Right ventricle myocardium superior (tissue), 1 donor: ENCODE data around the gene ARHGAP11A. TPM values are rescaled to one million over a fixed set of nuclear protein-coding genes. Genes with fewer than 3 reads are reported as not detected.

ENCODE experiments used
- ATAC-seq: fragments of 200-7000 bp; cut with Tn5 transposase; one replicate; pipeline ENCODE4 v1.9.1; 2020; ENCODE audit warnings: mild to moderate bottlenecking; ENCODE audit not compliant: poor library complexity
- DNase-seq: peaks from one replicate; pipeline ENCODE4 v3.0.0-alpha.2; 2020
- intact Hi-C: fragments of 100-400 bp; cut with DNase I; formaldehyde crosslinking; loops from one replicate; pipeline ENCODE4 v1.11.2; 2022
- total RNA-seq: library from RNA; stranded (reverse); fragmentation: NEBNext Ultra II Directional; extraction: Animal tissue kit (Norgen Biotek cat#: 25700); gene quantifications from one replicate; pipeline ENCODE4 v1.2.1, GENCODE V29; 2021
- donor health status: DM: no; HTN: yes; CAD: no; lungs with severe emphysema.

ARHGAP11A gene
- total RNA-seq, 1 donor from 2014 or later: 1.5 TPM

DNA sequence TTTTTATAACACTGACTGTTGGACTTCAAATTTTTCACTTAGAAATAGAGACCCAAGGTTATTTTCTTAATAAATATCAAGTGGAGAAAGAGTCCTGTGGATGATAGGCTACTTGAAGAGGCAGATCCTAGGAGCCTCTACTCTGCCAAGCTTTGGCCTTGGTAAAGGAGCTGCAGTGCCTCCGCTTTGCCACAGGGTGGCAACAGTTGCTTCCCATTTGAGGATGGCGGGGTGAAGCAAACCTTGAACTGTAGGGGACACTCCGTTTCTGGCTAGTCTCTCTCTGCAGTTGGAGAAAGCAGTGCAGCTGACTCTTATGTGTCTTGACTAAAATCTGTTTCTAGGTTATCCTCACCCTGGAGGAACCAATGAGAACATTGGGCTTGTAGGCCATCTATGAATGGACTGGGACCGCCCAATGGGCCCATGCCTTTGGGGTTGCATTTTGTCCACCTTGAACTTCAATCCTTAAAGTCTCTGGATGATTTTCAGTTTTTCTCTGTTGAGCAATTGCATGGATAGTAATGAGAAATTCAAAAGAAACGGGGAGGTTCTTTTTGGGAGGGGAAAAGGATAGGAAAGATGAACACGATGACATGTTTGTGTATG is 36.0 kb downstream of the ARHGAP11A start:
- peak; percentile 67 for ATAC-seq
- intact Hi-C loops: no loop called here
- DNase-seq: no peak

DNA sequence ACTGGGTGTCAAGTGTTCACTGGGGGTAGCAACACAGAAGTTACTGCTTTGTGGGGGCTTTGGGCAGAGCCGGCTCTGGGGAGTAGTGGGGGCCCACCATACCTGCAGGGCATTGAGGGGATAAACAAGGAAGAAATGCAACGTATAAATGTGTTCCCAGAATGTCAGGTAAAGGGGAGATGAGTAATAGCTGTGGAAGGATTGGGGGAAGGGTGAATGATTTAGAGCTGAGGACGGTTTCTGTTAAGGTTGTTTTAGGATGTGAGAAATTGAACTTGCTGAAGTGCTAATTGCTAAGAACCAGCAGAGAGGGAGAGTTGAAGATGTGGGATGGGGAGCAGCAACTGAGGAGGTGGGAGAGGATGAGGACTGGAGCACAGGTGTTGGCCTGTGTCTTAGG is 36.9 kb downstream of the ARHGAP11A start:
- DNase-seq: no peak
- intact Hi-C loops: no loop called here
- no peak for ATAC-seq

DNA sequence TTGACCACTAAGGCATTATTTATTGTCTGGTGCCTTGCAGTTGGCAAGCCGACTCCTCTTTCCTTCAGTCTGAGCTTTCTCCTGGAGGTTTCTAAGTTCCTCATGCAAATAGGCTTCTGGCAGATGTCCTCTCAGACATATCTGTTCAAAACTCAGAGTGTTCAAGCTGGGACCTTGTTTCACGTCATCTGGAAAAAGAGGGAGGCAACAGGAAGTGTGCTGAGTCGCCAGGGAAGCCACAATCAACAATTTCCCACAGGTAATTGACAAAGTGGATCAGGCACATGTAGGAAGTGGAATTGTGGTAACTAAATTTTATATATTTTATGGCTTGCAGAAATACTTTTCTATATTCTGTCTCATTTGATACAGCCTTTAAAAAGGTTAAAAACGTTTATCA is 40.8 kb downstream of the ARHGAP11A start:
- intact Hi-C loops: no loop called here
- no peak for ATAC-seq
- DNase-seq: no peak

DNA sequence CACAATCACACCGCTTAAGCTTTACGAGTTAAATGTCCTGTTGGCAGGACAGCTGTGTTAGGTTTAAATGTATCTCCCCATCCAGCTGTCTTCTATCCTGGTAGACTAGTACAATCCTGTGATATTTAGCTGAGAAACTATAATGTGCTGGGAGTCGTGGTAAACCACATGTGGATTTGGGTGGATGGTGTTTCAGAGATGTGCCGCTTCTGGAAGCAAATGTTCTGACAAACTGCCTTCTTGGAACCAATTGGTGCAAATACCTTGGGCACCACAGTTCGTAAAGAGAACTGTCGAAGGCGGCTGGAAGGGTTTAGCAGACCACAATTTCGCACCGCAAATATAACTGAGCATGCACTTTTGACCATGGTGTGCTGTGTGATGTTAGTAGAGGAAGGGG is 41.2 kb downstream of the ARHGAP11A start:
- DNase-seq (no peak), ATAC-seq (no peak)
- intact Hi-C loops: no loop called here

DNA sequence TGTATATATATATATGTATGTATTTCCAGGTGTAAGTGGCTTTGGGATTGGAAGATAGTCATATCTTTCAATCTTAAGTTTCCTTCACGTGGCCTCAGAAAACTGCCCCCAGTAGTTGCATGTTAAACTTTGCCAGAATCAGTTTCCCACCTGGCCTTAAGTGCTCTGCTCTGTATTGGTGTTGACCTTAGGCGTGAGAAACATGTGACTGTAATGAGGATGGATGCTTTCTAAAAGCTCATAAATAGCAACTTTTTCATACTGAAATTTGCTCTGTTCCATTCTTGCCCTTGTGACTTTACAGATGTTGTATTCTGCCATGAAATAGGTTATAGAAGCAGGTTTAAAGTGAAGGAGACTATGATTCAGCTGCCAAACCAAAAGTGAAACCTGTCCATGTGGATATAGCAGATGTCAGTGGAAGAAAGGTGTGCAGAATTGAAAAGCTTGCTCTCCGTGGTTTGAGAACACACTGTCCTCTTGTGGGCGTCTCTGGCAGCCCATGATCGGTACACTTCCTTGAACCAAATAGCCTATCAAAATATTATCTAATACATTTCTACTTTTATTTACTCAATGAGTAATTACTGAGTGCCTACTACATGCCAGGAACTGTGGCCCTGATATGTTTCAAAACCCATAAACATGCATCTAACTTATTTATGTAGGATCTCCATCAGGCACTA is 42.0 kb downstream of the ARHGAP11A start:
- no peak for DNase-seq
- intact Hi-C loops: no loop called here
- ATAC-seq: no peak

DNA sequence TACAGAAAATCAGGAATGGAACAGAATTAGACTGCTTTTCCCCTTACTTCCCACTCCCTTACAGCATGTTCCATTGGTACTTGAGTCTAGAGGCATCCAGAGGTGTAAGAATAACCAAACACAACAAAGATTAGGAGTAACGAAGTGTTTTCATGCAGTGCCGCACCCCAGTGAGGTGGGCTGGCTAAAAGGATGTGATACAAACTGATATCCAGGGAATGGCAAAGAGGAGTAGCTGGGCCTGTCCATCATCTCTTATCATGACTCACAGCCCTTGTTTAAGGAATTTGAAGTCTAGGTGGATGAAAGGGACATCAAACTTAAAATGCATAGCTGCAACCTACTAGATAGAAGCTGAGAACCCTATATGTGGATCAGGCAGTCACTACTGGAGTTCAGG is 42.6 kb downstream of the ARHGAP11A start:
- DNase-seq (no peak), ATAC-seq (no peak)
- intact Hi-C loops: no loop called here

DNA sequence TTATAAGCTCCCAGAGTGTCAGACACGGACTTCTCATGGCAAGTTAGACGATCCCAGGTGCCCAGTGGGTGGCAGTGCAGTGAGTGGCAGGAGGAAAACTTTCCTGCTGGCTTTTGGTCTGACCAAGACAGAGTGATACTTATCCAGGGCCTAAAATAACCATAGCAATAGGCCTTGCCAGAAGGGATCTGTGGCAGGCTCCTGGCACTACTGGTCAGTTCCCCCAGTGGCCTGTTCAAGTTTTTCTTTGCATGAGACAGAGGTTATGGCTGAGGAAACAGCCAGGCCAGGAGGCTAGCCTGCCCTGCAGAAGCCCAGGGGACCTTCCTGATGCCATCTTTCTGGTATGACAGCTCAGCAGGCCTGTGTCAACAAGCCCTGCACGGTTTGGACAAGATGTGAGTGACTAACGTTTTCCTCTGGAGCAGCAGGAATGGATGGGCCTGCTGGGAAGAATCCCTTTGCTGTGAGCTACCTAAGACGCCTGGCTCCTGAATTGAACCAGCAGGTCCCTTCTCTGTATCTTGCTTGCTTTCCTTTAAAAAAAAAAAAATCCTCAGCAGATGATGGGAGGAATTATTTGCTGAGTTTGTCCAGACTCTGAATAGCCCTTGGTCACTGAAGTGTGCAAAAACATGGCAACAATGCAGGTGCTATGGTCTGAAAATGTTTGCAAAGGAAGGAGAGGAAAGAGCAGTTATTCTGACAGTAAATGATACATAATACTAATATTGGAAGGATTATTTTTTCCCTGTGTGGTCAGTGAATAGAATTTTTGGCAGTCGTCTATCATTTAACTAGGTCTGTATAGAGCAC is 44.2 kb downstream of the ARHGAP11A start:
- intact Hi-C loops: loop anchor here (5.0 to 10.0 kb wide), 2 partner anchors 295 to 333 kb away; no protein-coding TSS in a partner anchor
- DNase-seq (no peak), ATAC-seq (peak; percentile 63)

DNA sequence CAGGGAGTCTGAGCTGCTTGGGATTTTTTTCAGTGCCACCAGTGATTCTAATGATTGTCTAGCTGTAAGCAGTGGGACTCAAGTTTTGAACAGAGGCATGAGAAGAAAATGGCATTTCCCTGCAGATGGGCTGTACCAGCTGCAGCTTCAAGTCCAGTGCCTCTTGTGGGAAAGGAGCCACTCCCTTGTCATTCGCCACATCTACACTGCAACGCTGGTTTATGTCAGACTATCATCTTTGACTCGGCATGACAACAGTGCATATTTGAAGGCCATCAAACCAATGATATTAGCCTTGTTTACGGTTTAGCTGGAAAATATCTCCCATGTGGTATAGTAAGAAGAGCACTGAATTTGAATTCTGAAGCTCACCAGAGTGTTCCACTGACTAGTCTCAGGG is 48.4 kb downstream of the ARHGAP11A start:
- DNase-seq: no peak
- no peak for ATAC-seq
- intact Hi-C loops: loop anchor here (5.0 to 10.0 kb wide), 2 partner anchors 291 to 329 kb away; no protein-coding TSS in a partner anchor

DNA sequence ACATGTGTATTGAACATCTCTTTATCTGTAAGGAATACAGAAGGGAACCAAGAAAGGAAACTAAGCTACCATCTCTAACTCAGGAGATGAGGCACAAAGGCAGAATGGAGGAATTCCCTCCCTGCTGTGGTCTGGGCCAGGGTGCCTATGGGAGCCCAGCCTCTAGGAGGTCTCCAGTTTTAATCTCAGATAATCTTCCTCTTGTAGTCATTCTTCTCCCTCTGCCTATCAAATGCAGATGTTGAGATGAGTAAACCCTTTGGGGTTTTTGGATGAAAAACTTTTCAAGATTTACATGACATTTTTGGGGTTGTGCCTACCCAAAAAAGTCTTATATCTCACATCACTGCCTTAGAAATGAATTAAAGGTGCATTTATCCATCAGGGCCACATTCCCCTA is 49.5 kb downstream of the ARHGAP11A start:
- intact Hi-C loops: loop anchor here (5.0 to 10.0 kb wide), 2 partner anchors 290 to 328 kb away; no protein-coding TSS in a partner anchor
- ATAC-seq: no peak
- no peak for DNase-seq

DNA sequence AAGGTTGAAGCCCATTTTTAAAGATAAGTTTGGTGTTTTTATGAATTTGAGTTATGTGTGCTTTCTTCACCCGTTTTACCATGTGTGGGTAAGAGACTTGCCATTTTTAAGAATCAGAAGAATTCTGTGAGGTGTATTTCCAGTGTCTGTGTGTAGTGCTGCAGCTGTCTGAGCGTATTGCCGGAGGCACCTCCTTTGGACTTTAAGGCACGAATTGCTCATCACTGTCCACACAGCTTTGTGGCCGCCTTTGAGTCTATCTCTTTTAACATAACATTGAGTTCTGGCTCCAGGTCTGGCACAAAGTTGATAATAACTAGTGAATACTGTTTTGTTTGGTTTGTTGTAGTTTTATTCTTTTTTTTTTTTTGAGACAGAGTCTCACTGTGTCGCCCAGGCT is 52.0 kb downstream of the ARHGAP11A start:
- intact Hi-C loops: loop anchor here (10.0 kb wide), 1 partner anchor 287 kb away; no protein-coding TSS in a partner anchor
- no peak for DNase-seq
- no peak for ATAC-seq

DNA sequence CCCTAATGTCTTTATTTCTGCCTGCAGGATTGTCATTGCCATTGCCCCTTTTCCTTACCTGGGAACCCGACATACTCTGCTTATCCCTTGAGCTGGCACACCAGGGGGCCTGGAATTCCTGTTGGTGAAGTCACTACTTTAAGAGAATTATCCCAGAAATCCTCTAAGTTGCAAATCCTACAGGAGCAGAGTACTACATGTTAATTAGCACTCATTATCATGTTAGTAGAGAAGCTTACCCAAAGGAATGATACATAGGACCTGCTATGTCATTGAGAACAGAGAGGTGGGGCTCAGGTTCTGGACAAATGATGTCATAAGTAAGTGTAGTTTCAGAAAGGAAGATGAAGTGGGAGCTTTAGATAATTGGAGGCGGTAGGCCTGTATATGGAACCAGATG is 53.6 kb downstream of the ARHGAP11A start:
- no peak for ATAC-seq
- intact Hi-C loops: loop anchor here (10.0 kb wide), 1 partner anchor 286 kb away; no protein-coding TSS in a partner anchor
- no peak for DNase-seq

DNA sequence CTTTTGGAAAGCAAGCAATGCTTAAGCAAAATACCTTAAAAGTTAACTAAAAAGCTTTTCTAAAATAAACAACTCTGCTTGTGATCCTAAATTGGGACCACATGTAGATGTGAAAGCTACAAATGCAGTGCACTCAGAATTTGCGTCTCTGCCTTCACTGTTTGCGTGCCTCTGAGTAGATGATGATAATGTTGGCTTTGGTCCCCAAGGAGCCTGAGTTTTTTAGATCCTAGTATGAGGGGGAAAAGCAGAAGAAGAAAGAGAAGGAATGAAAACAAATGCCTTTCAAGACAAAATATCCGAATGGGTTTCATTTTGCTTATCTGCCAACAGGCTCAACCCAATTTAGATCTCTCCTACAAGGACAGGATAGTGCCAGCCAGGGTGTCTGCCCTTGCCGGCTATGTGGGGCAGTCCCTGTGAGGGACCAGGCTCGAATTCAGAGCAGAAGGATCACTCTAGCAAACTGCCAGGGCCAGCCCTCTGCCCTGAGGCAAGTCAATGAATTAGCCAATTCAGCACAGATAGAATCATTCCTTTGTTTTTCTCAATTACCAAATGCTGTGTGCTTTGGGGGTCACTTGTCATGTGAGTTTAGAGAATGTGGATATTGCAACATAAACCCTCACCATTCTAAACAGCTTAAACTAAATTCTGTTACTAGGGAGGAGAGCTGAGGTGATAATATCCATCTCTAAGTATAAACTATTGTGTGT is 54.8 kb downstream of the ARHGAP11A start:
- intact Hi-C loops: loop anchor here (10.0 kb wide), 1 partner anchor 285 kb away; no protein-coding TSS in a partner anchor
- ATAC-seq (peak; percentile 74), DNase-seq (peak; percentile 53)

DNA sequence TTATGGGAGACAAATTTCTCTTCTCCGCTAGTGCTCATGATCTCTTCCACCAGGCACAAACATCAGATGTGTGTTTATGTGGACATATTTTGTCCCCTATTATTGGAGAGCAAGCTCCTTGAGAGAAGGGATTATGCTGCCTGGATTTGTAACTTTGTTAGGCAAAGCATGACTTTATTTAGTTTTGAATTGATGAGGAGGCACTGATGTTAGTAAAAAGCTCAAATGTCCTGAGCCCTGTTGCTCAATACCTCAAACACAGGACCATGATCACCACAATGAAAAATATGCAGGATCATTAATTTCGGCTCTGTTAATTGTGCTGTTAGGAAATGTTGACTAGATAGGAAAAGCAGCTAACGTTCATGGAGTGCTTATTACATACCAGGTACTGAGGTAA is 55.3 kb downstream of the ARHGAP11A start:
- DNase-seq (no peak), ATAC-seq (no peak)
- intact Hi-C loops: no loop called here

DNA sequence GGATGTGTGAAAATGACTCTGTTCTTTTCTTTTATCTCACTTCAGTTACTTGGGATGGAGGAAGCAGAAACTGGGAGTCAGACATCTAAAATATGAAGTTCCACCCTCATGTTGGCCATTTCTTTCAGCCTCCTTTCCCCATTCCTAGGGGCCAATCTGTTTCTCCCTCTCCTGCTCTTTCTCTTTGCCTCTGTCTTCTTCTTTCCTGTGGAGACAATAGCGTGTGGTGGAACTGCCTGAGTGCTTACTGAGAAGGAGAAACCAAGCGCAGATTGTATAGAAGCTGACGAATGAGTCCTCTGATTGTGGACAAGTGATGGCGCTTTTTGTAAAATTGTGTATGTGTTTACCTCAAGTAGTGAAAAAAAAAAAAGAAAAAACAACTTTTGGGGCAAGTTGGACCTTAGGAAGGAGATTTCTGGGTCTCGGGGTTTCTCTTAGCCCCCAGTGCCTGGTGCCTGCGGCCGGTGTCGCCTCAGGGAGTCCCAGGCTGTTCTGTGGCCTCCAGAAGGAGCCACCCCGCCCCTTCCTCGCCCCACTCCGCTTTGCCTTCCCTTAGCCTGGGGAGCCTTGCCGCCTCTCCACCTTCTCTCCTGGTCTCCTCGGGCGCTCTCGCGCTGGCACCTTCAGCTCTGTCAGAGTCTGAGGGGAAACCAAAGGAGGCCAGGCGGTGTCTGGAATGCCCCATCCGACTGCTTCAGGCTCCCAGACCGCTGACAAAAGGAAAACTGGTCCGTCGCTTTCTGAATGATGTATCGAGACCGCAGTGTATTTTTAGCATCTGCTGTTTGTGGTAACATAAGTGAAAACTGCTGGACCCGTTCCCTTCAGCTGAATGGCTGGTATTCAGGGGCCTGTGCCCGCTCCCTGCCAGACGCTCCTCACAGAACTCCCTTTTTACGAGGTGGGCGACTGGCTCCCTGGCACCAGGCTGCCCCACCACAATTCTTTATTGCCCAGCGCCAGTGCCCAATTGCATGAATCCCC is 56.3 kb downstream of the ARHGAP11A start:
- no peak for ATAC-seq
- intact Hi-C loops: no loop called here
- DNase-seq: no peak

DNA sequence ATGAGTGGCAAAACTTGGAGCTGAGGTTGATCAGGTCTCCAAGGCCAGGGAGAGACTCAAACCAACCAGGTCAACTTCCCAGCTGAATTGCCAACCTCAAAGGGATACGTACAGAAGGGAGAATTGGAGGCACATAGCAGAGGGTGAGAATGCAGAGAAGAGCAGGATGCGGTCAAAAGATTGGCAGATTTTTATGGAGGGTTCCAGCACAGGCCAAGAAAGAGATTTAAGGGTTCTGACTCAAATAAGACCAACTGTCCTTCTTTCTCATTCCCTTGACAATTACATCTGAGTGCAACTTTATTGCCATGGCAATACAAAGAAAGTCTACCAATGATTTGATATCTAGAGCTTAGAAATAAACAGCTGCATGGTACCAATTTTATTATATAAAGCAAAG is 59.4 kb downstream of the ARHGAP11A start:
- intact Hi-C loops: no loop called here
- ATAC-seq (no peak), DNase-seq (no peak)

DNA sequence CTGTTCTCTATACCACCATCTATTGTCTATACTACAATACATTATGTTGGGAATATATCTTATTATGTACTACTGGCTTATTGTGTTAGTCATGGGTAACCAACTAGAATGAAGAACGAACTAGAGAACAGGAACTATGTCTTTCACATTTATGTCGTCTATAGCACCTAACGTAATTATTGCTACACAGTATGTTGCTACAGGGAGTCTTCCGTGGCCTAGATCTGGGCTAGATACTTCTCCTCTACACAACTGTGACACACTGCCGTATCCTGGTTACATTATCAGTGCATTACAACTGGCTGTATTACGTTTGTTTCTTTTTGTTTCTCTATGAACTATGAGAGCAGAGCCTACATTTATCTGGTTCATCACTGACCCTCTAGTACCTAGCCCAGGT is 60.2 kb downstream of the ARHGAP11A start:
- DNase-seq (no peak), ATAC-seq (no peak)
- intact Hi-C loops: no loop called here

DNA sequence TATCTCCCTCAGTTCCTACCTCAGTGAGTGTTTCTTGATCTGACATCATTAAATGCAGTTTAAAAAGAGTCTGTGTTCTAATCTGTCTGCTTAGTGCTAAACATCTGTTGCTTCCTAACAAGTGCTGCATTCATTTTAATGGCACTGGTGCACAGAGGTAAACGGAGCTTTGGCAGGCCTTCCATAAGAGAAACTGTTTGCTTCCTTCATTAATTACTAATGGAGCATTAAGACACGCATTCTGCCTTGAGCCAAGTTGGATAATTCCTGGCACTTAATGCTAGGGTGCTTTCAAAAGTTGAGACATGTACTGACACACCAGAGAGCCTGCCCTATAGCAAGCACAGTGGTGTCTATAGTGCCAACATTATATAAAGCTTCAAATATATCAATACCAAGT is 60.9 kb downstream of the ARHGAP11A start:
- intact Hi-C loops: no loop called here
- DNase-seq (no peak), ATAC-seq (no peak)

DNA sequence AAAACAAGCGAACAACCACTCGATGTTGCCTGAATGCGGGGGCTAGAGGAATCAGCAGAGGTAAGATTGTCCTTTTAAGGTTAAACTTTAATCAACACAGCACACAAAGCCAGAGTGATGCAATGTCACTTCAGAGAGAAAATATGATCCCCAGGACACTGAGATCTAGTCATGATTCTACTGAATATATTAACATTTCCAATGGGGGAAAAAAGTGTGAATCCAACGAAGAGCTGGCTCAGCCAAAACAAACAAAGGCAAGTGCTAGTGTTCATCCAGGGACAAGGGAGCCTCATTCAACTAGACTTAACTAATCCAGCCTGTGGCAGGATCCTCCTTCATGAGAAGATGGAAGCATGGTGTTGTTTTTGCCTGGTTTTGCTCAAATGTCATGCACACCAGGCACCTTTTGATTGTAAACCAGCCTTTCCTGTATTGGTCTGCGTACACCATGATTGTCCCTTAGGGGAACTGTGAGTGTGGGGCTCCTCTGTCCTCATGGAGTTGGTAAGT is 62.0 kb downstream of the ARHGAP11A start:
- intact Hi-C loops: no loop called here
- ATAC-seq: no peak
- DNase-seq: no peak
